DOHH2 (cell line): ENCODE data around the gene TRIML1.

Experiments
- CTCF ChIP-seq: fragments of 200-600 bp; sonication (generic); IDR thresholded peaks from one replicate; pipeline ENCODE4 v1.5.1; 2014; ENCODE audit warnings: antibody characterized with exemption, mild to moderate bottlenecking, low read depth, low read length; ENCODE audit not compliant: poor library complexity, severe bottlenecking
- EZH2phosphoT487 ChIP-seq: fragments of 200-600 bp; sonication (generic); IDR thresholded peaks from 2 replicates; pipeline ENCODE4 v1.6.1; 2017; ENCODE audit warnings: borderline replicate concordance, mild to moderate bottlenecking, antibody characterized with exemption, low read length, moderate library complexity, mixed read lengths

- TF ChIP-seq CTCF = no peak
- TF ChIP-seq EZH2phosphoT487 = no peak
Observed at GRCh38 chr4:188187106-188187505, 47.9 kb downstream of the TRIML1 start.
